RWPE2 (cell line): ENCODE measurements around the gene TOP2A.
A peak's percentile ranks its signal among the peaks of the same experiment; 100 is the strongest.

ENCODE experiments used
- ATAC-seq: fragments of 200-7000 bp; cut with Tn5 transposase; 3 replicates; pipeline ENCODE4 v1.9.1; 2021; ENCODE audit warnings: low read depth
- DNase-seq: peaks from one replicate; pipeline ENCODE4 v3.0.0-alpha.2; 2020; ENCODE audit warnings: low spot score
- H3K27ac ChIP-seq: fragments of 450-650 bp; 2 replicates; pipeline ENCODE4 v1.5.1; 2017; ENCODE audit warnings: mild to moderate bottlenecking; ENCODE audit not compliant: poor library complexity, severe bottlenecking
- H3K27me3 ChIP-seq: fragments of 250-450 bp; sonication (Bioruptor Pico); 2 replicates; pipeline ENCODE4 v1.5.1; 2021; ENCODE audit warnings: mild to moderate bottlenecking, moderate library complexity; ENCODE audit not compliant: insufficient read depth, poor library complexity, severe bottlenecking
- H3K36me3 ChIP-seq: fragments of 250-450 bp; sonication (Bioruptor Pico); 2 replicates; pipeline ENCODE4 v1.5.1; 2020; ENCODE audit warnings: low read depth, mild to moderate bottlenecking, moderate library complexity
- H3K4me1 ChIP-seq: fragments of 250-450 bp; sonication (Bioruptor Pico); 2 replicates; pipeline ENCODE4 v1.5.1; 2021; ENCODE audit warnings: mild to moderate bottlenecking, moderate library complexity; ENCODE audit not compliant: insufficient read depth, poor library complexity, severe bottlenecking
- H3K4me3 ChIP-seq: fragments of 250-450 bp; sonication (Bioruptor Pico); 2 replicates; pipeline ENCODE4 v1.5.1; 2021; ENCODE audit warnings: mild to moderate bottlenecking, moderate library complexity; ENCODE audit not compliant: severe bottlenecking
- H3K9me3 ChIP-seq: fragments of 250-450 bp; sonication (Bioruptor Pico); 2 replicates; pipeline ENCODE4 v1.5.1; 2021; ENCODE audit warnings: mild to moderate bottlenecking, moderate library complexity; ENCODE audit not compliant: severe bottlenecking
- CTCF ChIP-seq: fragments of 450-650 bp; IDR thresholded peaks from one replicate; pipeline ENCODE4 v1.5.1; 2017; ENCODE audit warnings: mild to moderate bottlenecking, moderate library complexity; ENCODE audit not compliant: poor library complexity, severe bottlenecking

The TOP2A gene

DNA sequence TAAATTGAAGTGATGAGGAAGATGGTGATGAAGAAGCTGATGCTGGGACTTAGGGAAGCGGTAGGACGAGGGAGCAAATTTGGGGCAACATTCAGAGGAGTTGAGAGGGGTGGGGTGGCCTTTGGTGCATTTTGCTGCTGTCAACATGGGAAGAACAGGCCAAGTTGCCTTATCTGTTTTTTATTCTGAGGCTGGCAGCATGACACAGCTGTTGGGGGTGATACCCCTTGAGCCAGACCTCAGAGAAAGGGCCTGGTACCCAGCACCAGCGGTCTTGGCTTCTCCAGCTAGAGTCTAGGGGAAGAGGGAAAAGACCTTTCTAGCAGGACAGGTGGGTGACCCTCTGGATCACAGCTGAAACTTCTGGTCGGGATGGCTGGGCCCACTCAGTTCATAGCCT is 30.1 kb upstream of the TOP2A start:
- no peak for TF ChIP-seq CTCF
- Histone ChIP-seq H3K9me3 (no peaks in the 10 kb centered on the region), H3K27ac (no peak overlapping the region), H3K27me3 (no peaks in the 10 kb centered on the region), H3K4me3 (no peak overlapping the region), H3K36me3 (no peaks in the 10 kb centered on the region), H3K4me1 (no peaks in the 10 kb centered on the region)
- ATAC-seq: no peak
- no peak for DNase-seq

GRCh38 chr17:40447148-40447644 is 29.5 kb upstream of the TOP2A start:
- no peak for ATAC-seq
- no peaks in the 10 kb centered on the region for H3K9me3 ChIP-seq
- H3K36me3 ChIP-seq: no peaks in the 10 kb centered on the region
- DNase-seq: no peak
- no peaks in the 10 kb centered on the region for H3K27me3 ChIP-seq
- H3K4me3 ChIP-seq: no peak overlapping the region
- no peaks in the 10 kb centered on the region for H3K4me1 ChIP-seq
- no peak for TF ChIP-seq CTCF
- H3K27ac ChIP-seq: no peak overlapping the region

DNA sequence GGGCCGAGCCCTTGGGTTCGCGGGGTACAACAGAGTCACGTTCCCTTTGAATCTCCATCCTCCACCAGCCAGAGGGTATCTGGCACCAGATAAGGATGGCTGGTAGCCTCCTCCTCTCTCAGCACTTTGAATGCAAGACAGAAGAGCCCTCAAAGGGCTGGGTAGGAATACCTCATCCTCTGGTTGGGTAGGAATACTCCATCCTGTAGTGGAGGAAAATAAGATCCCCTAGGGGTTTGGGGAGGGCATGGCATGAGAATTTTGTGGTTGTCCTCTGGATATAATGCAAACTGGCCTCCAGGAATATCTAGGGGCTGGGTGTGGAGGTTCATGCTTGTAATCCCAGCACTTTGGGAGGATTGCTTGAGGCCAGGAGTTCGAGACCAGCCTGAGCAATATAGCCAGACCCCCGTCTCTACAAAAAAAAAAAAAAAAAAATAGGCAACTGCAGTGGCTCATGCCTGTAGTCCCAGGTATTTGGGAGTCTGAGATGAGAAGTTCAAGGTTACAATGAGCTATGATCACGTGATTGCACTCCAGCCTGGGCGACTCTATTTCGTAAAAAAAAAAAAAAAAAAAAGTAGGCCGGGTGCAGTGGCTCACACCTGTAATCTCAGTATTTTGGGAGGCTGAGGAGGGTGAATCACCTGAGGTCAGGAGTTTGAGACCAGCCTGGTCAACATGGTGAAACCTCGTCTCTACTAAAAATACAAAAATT is 28.2 kb upstream of the TOP2A start:
- DNase-seq: no peak
- Histone ChIP-seq H3K9me3 (no peaks in the 10 kb centered on the region), H3K27me3 (no peaks in the 10 kb centered on the region), H3K27ac (no peak overlapping the region), H3K4me3 (no peak overlapping the region), H3K36me3 (no peaks in the 10 kb centered on the region), H3K4me1 (no peaks in the 10 kb centered on the region)
- TF ChIP-seq CTCF: no peak
- no peak for ATAC-seq

DNA sequence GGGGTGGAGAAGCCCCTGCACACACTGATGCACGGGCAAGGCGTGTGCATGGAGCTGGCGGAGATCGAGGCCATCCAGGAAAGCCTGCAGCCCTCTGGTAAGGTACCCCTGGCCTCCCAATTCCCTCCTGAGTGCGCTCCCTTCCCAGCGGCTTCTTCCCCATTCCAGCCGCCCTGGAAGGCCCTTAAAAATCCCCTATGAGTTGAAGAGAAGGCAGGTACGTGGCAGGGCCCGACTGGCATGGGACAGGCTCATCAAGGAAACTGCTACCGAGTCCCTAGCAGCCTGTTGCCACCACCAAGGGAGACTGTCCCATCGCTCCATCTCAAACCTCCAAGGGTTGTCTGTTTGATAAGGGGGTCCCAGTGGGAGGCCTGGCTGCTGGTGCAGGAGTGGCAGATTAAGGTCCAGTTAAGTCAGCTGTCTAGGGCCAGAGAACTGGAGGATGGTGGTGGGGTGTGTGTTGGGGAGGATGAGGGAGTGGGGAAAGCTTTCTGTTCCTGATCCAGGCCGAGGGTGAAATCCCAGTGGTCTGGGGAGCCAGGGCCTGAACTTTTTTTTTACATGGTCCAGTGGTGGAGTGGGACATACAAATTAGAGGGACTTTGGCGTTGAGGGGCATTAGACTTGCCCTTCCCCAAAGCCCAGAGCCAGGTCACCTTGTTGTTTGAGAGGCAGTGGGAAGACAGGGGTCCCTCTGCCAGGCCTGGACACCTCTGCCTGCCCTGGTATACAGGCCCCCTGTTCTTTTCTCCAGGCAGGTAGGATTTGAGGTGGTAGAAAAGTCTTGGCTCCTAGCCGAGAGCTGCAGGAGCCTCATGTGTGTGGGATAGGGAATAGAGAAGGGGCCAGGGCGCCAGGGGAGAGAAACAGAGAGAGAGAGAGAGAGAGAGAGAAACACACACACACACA is 26.5 kb upstream of the TOP2A start:
- Histone ChIP-seq H3K4me1 (no peaks in the 10 kb centered on the region), H3K4me3 (peak overlapping the region; percentile 45), H3K36me3 (no peaks in the 10 kb centered on the region), H3K27ac (no peak overlapping the region), H3K9me3 (no peaks in the 10 kb centered on the region), H3K27me3 (no peaks in the 10 kb centered on the region)
- ATAC-seq (peak; percentile 15), DNase-seq (no peak)
- TF ChIP-seq CTCF: peak; percentile 48
